Thoracic aorta (tissue), 2 donors: Measurements from ENCODE around the gene SIGLEC10. TPM values are rescaled to one million over a fixed set of nuclear protein-coding genes. Genes with fewer than 3 reads are reported as not detected.

ENCODE experiments used
- ATAC-seq: fragments of 150-250 bp; one replicate; pipeline ENCODE4 v1.8.0; 2017; ENCODE audit warnings: low read depth; ENCODE audit not compliant: insufficient number of reproducible peaks, low FRiP score
- DNase-seq: peaks from one replicate; pipeline ENCODE4 v3.0.0-alpha.2; 2020; ENCODE audit warnings: low spot score
- H3K27ac ChIP-seq, 2 donors: fragments of 200-600 bp; sonication (generic); 1 replicate in 1 of 2; 2 replicates in 1 of 2; pipeline ENCODE4 v1.5.1; 2016; ENCODE audit warnings: mild to moderate bottlenecking in 2 of 2, moderate library complexity in 2 of 2
- H3K27me3 ChIP-seq: fragments of 200-600 bp; sonication (generic); replicated peaks from 2 replicates; pipeline ENCODE4 v1.6.0; 2016; ENCODE audit warnings: mild to moderate bottlenecking; ENCODE audit not compliant: insufficient read depth
- H3K36me3 ChIP-seq: fragments of 200-600 bp; sonication (generic); one replicate; pipeline ENCODE4 v1.5.1; 2016
- H3K4me1 ChIP-seq, 2 donors: fragments of 200-600 bp; sonication (generic); 1 replicate in 1 of 2; 2 replicates in 1 of 2; pipeline versions ENCODE4 v1.5.1 to v1.6.0; 2016; ENCODE audit warnings: low read depth in 2 of 2, mild to moderate bottlenecking in 1 of 2; ENCODE audit not compliant: control insufficient read depth in 1 of 2
- H3K4me3 ChIP-seq: fragments of 200-600 bp; sonication (generic); 2 replicates; pipeline ENCODE4 v1.5.1; 2016; ENCODE audit warnings: mild to moderate bottlenecking
- H3K9me3 ChIP-seq: fragments of 200-600 bp; sonication (generic); 2 replicates; pipeline ENCODE4 v1.5.1; 2016
- total RNA-seq, 2 donors: library from RNA; depleted of rRNA; stranded (reverse); fragments of >200 nt; gene quantifications; one replicate each; pipeline versions ENCODE4 v1.1.0 to v1.2.3, GENCODE V29; 2016
- TF ChIP-seq, protein P1 (sequence below): fragments of 200-600 bp; sonication (generic); IDR thresholded peaks from one replicate; pipeline ENCODE4 v1.5.1; 2019; ENCODE audit warnings: antibody characterized with exemption

The SIGLEC10 gene
- total RNA-seq, 2 donors from 2014 or later = 13.3 to 20.3 TPM

DNA sequence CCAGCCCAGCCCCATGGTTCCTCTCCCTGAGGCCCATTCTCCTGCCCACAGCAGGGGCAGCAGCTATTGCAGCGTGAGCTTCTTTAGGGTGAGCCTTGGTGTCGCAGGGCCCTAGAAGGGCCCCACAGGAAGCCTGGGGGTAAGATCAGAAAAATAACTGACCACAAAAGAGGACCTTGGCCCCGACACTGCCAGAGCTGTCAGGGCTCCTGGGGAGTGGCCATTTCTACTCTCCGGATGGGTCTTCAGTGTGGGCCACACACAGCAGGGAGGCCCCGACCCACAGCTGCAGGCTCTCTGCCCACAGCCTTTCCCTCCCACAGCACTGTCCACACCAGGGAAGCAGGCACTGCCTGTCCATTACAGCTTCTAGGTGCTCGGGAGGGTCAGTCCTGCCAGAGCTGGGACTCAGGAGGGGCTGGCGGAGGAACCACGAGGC, 44.3 kb upstream of the SIGLEC10 start:
- TF ChIP-seq, protein P1, sequence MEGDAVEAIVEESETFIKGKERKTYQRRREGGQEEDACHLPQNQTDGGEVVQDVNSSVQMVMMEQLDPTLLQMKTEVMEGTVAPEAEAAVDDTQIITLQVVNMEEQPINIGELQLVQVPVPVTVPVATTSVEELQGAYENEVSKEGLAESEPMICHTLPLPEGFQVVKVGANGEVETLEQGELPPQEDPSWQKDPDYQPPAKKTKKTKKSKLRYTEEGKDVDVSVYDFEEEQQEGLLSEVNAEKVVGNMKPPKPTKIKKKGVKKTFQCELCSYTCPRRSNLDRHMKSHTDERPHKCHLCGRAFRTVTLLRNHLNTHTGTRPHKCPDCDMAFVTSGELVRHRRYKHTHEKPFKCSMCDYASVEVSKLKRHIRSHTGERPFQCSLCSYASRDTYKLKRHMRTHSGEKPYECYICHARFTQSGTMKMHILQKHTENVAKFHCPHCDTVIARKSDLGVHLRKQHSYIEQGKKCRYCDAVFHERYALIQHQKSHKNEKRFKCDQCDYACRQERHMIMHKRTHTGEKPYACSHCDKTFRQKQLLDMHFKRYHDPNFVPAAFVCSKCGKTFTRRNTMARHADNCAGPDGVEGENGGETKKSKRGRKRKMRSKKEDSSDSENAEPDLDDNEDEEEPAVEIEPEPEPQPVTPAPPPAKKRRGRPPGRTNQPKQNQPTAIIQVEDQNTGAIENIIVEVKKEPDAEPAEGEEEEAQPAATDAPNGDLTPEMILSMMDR = no peak
- Histone ChIP-seq H3K27me3 (no peaks in the 10 kb centered on the region), H3K4me3 (no peak overlapping the region), H3K4me1 (no peaks in the 10 kb centered on the region), H3K27ac (no peak overlapping the region), H3K9me3 (no peaks in the 10 kb centered on the region), H3K36me3 (no peaks in the 10 kb centered on the region)
- DNase-seq (no peak), ATAC-seq (no peak)

GRCh38 chr19:51460164-51460992, 42.9 kb upstream of the SIGLEC10 start:
- Histone ChIP-seq H3K4me3 (no peak overlapping the region), H3K4me1 (no peaks in the 10 kb centered on the region), H3K9me3 (no peaks in the 10 kb centered on the region), H3K27ac (no peak overlapping the region), H3K27me3 (no peaks in the 10 kb centered on the region), H3K36me3 (no peaks in the 10 kb centered on the region)
- no peak for DNase-seq
- TF ChIP-seq, protein P1 = no peak
- ATAC-seq = no peak

GRCh38 chr19:51458899-51459505, 41.6 kb upstream of the SIGLEC10 start:
- Histone ChIP-seq H3K4me1 (no peaks in the 10 kb centered on the region), H3K4me3 (no peak overlapping the region), H3K36me3 (no peaks in the 10 kb centered on the region), H3K27me3 (no peaks in the 10 kb centered on the region), H3K9me3 (no peaks in the 10 kb centered on the region), H3K27ac (no peak overlapping the region)
- ATAC-seq (no peak), DNase-seq (no peak)
- TF ChIP-seq, protein P1 = no peak

- ATAC-seq (no peak), DNase-seq (no peak)
- TF ChIP-seq, protein P1 = no peak
- Histone ChIP-seq H3K36me3 (no peaks in the 10 kb centered on the region), H3K27ac (no peak within 1 kb of the TSS), H3K4me1 (no peaks in the 10 kb centered on the region), H3K9me3 (no peaks in the 10 kb centered on the region), H3K27me3 (no peaks in the 10 kb centered on the region), H3K4me3 (no peak within 1 kb of the TSS)
Observed at GRCh38 chr19:51458051-51458645, 40.7 kb upstream of the SIGLEC10 start, which contains the start of gene SIGLEC8. TSS of gene SIGLEC8 (minus strand) at chr19:51458454. CDS start at chr19:51458387, 67 bp downstream.
